ENCODE measurements around the gene ACTA1. TPM values are rescaled to one million over a fixed set of nuclear protein-coding genes. Genes with fewer than 3 reads are reported as not detected.
A peak's percentile ranks its signal among the peaks of the same experiment; 100 is the strongest.

ACTA1 gene
- total RNA-seq, 6 donors from 2014 or later, result 0.17 to 0.26 TPM; not detected in 4

- no peak for ATAC-seq (ENCODE audit: low FRiP score in 2 of 2)
- Histone ChIP-seq H3K36me3 (no peaks in the 10 kb centered on the region), H3K27ac (no peak overlapping the region), H3K4me1 (peaks cover 17 to 41% (median 24%) of the 10 kb centered on the region in 4 donors), H3K4me3 (peak overlapping the region in 1 of 4 donors; percentile 7), H3K9me3 (no peaks in the 10 kb centered on the region), H3K27me3 (peaks cover 4 to 50% (median 24%) of the 10 kb centered on the region in 4 donors)
- no peak for TF ChIP-seq POLR2A (IDR thresholded peaks at IDR 0.05)
- no peak for TF ChIP-seq POLR2AphosphoS5 (IDR thresholded peaks at IDR 0.05)
- TF ChIP-seq CTCF (IDR thresholded peaks at IDR 0.05), result no peak
- TF ChIP-seq EP300 (IDR thresholded peaks at IDR 0.05), result no peak
- WGBS, 2 donors, result 5 to 6% methylated on average over 24 to 25 of the region's 65 CpGs
- peak in 1 of 2 donors; percentile 72 for DNase-seq
These were observed 2.4 kb downstream of the ACTA1 start for GRCh38 chr1:229431284-229432115.

- Histone ChIP-seq H3K36me3 (no peaks in the 10 kb centered on the region), H3K4me3 (no peak overlapping the region), H3K27me3 (peaks cover 4 to 50% (median 24%) of the 10 kb centered on the region in 4 donors), H3K27ac (no peak overlapping the region), H3K4me1 (peaks cover 17 to 41% (median 24%) of the 10 kb centered on the region in 4 donors), H3K9me3 (no peaks in the 10 kb centered on the region)
- WGBS, 2 donors, result 3 to 4% methylated on average over 10 to 16 of the region's 16 CpGs
- ATAC-seq (ENCODE audit: low FRiP score in 2 of 2), result peak; percentile 49 to 78
- TF ChIP-seq POLR2AphosphoS5 (IDR thresholded peaks at IDR 0.05), result no peak
- no peak for TF ChIP-seq POLR2A (IDR thresholded peaks at IDR 0.05)
- no peak for TF ChIP-seq CTCF (IDR thresholded peaks at IDR 0.05)
- no peak for TF ChIP-seq EP300 (IDR thresholded peaks at IDR 0.05)
- DNase-seq, result peak; percentile 47 to 88
These were observed 3.1 kb downstream of the ACTA1 start for GRCh38 chr1:229430761-229431283.

- ATAC-seq (ENCODE audit: low FRiP score in 2 of 2) (no peak), DNase-seq (no peak)
- peaks cover 0 to 6% (median 4%) of the 10 kb centered on the region in 4 donors for H3K9me3 ChIP-seq
- no peak overlapping the region for H3K27ac ChIP-seq
- H3K4me3 ChIP-seq, result no peak overlapping the region
- TF ChIP-seq EP300 (IDR thresholded peaks at IDR 0.05) (no peak), POLR2AphosphoS5 (IDR thresholded peaks at IDR 0.05) (no peak), CTCF (IDR thresholded peaks at IDR 0.05) (no peak), POLR2A (IDR thresholded peaks at IDR 0.05) (no peak)
- peaks cover 16 to 25% (median 17%) of the 10 kb centered on the region in 4 donors for H3K4me1 ChIP-seq
- 82 to 87% methylated on average over 3 of the region's 3 CpGs for WGBS, 2 donors
- no peaks in the 10 kb centered on the region for H3K36me3 ChIP-seq
- H3K27me3 ChIP-seq, result peaks cover 4 to 32% (median 14%) of the 10 kb centered on the region in 4 donors
These were observed 5.6 kb downstream of the ACTA1 start for GRCh38 chr1:229428256-229428655.

GRCh38 chr1:229427572-229427971 is 6.3 kb downstream of the ACTA1 start:
- Histone ChIP-seq H3K4me1 (peaks cover 16 to 21% (median 17%) of the 10 kb centered on the region in 4 donors), H3K27ac (no peak overlapping the region), H3K27me3 (peaks cover under 1 to 25% (median 11%) of the 10 kb centered on the region in 4 donors), H3K36me3 (no peaks in the 10 kb centered on the region), H3K9me3 (peaks cover 0 to 6% (median 4%) of the 10 kb centered on the region in 4 donors), H3K4me3 (no peak overlapping the region)
- TF ChIP-seq EP300 (IDR thresholded peaks at IDR 0.05), result no peak
- no peak for TF ChIP-seq POLR2AphosphoS5 (IDR thresholded peaks at IDR 0.05)
- ATAC-seq (ENCODE audit: low FRiP score in 2 of 2) (no peak), DNase-seq (no peak)
- 90 to 91% methylated on average over 3 of the region's 3 CpGs for WGBS, 2 donors

- Histone ChIP-seq H3K4me3 (no peak overlapping the region), H3K36me3 (no peaks in the 10 kb centered on the region), H3K9me3 (peaks cover 0 to 6% (median 4%) of the 10 kb centered on the region in 4 donors), H3K27me3 (peaks cover 0 to 8% (median 0%) of the 10 kb centered on the region in 4 donors), H3K27ac (no peak overlapping the region), H3K4me1 (peaks cover 0 to 2% (median under 1%) of the 10 kb centered on the region in 4 donors)
- 85% methylated on average over 2 of the region's 2 CpGs for WGBS, 2 donors
- TF ChIP-seq EP300 (IDR thresholded peaks at IDR 0.05), result no peak
- no peak for TF ChIP-seq CTCF (IDR thresholded peaks at IDR 0.05)
- TF ChIP-seq POLR2A (IDR thresholded peaks at IDR 0.05), result no peak
- TF ChIP-seq POLR2AphosphoS5 (IDR thresholded peaks at IDR 0.05), result no peak
- DNase-seq, result no peak
- no peak for ATAC-seq (ENCODE audit: low FRiP score in 2 of 2)
These were observed 8.2 kb downstream of the ACTA1 start for GRCh38 chr1:229425564-229426159.
